Stimulated activated CD8-positive, alpha-beta memory T cell treated with anti-CD3 and anti-CD28 coated beads, Interleukin-12 subunit alpha, Interleukin-12 subunit beta, amount 100 ng/mL, for 1 hour (primary cell): ENCODE measurements around the gene ADGRL4.
"Not testable (repeated sequence)": the region's sequence is repeated elsewhere in the genome, so short reads cannot be mapped to it uniquely, and the experiment has no call there.

ENCODE experiments used
- DNase-seq: peaks from one replicate; pipeline ENCODE4 v3.0.0-alpha.2; 2020; ENCODE audit warnings: low read depth

ADGRL4 gene

GRCh38 chr1:78918157-78918556 is 88.4 kb downstream of the ADGRL4 start:
- no peak for DNase-seq

- no peak for DNase-seq
Measured at GRCh38 chr1:78916986-78917385, 89.5 kb downstream of the ADGRL4 start.

- DNase-seq, result no peak
Measured at GRCh38 chr1:78913950-78914349, 92.6 kb downstream of the ADGRL4 start.

GRCh38 chr1:78911956-78912880 is 94.3 kb downstream of the ADGRL4 start:
- no peak for DNase-seq

- DNase-seq, result no peak
Measured at GRCh38 chr1:78902641-78903040, 103.9 kb downstream of the ADGRL4 start.

- DNase-seq, result no peak
Measured at GRCh38 chr1:78894811-78895210, 111.7 kb downstream of the ADGRL4 start.

- DNase-seq, result no peak
Measured at GRCh38 chr1:78892260-78892840, 114.2 kb downstream of the ADGRL4 start.

GRCh38 chr1:78887458-78887857 is 119.1 kb downstream of the ADGRL4 start:
- no peak for DNase-seq

- no peak for DNase-seq
Measured at GRCh38 chr1:78884685-78885452, 121.7 kb downstream of the ADGRL4 start.

- no peak for DNase-seq
Measured at GRCh38 chr1:78880223-78880622, 126.3 kb downstream of the ADGRL4 start.

GRCh38 chr1:78875986-78876385 is 130.5 kb downstream of the ADGRL4 start:
- not testable (repeated sequence) for DNase-seq

GRCh38 chr1:78872801-78873200 is 133.7 kb downstream of the ADGRL4 start:
- DNase-seq, result not testable (repeated sequence)

- no peak for DNase-seq
Measured at GRCh38 chr1:78871249-78871648, 135.3 kb downstream of the ADGRL4 start.

GRCh38 chr1:78869136-78869535 is 137.4 kb downstream of the ADGRL4 start:
- no peak for DNase-seq

GRCh38 chr1:78864175-78864574 is 142.4 kb downstream of the ADGRL4 start:
- DNase-seq, result no peak

- DNase-seq, result no peak
Measured at GRCh38 chr1:78856096-78856495, 150.4 kb downstream of the ADGRL4 start.

GRCh38 chr1:78855258-78855657 is 151.3 kb downstream of the ADGRL4 start:
- DNase-seq, result no peak

- DNase-seq, result no peak
Measured at GRCh38 chr1:78854556-78854955, 152.0 kb downstream of the ADGRL4 start.

GRCh38 chr1:78843546-78843945 is 163.0 kb downstream of the ADGRL4 start:
- no peak for DNase-seq

GRCh38 chr1:78843111-78843510 is 163.4 kb downstream of the ADGRL4 start:
- no peak for DNase-seq

- DNase-seq, result no peak
Measured at GRCh38 chr1:78840453-78841271, 165.9 kb downstream of the ADGRL4 start.
